Common myeloid progenitor, CD34-positive (primary cell): Measurements from ENCODE around the gene PINK1.
"Not testable (repeated sequence)": the region's sequence is repeated elsewhere in the genome, so short reads cannot be mapped to it uniquely, and the experiment has no call there.

ENCODE experiments used
- CTCF ChIA-PET: fragments of 350-600 bp; sonication (Branson Sonifier 250); formaldehyde crosslinking; loops from one replicate; lab custom pipeline; 2021; ENCODE audit warnings: antibody characterized with exemption; lab: Charles Lee
- POLR2A ChIA-PET: fragments of 350-600 bp; sonication (Branson Sonifier 250); formaldehyde crosslinking; loops from one replicate; lab custom pipeline; 2021; ENCODE audit warnings: antibody characterized with exemption; lab: Charles Lee
- DNase-seq, 3 donors: peaks; one replicate each; pipeline versions ENCODE4 v3.0.0 to v3.0.0-alpha.2; 2013
- H3K27ac ChIP-seq, 2 experiments: 1 replicate in 1 of 2; 2 replicates in 1 of 2; pipeline ENCODE4 v1.7.0; 2013; ENCODE audit warnings: inconsistent platforms in 2 of 2, low read length in 2 of 2, mild to moderate bottlenecking in 2 of 2, low read depth in 1 of 2, moderate library complexity in 1 of 2; ENCODE audit not compliant: severe bottlenecking in 2 of 2, insufficient read depth in 1 of 2, poor library complexity in 1 of 2
- H3K27me3 ChIP-seq, 5 experiments: replicated peaks in 2 of 5; 1 replicate in 3 of 5; 2 replicates in 2 of 5; pipeline versions ENCODE4 v1.6.1 to v1.7.0; 2013; ENCODE audit warnings: low read length in 4 of 5, mild to moderate bottlenecking in 2 of 5, moderate library complexity in 2 of 5, inconsistent platforms in 1 of 5; ENCODE audit not compliant: insufficient read depth in 5 of 5, control insufficient read depth in 4 of 5
- H3K36me3 ChIP-seq, 4 experiments: 1 replicate in 2 of 4; 2 replicates in 2 of 4; pipeline versions ENCODE4 v1.6.1 to v1.7.0; 2013; ENCODE audit warnings: low read length in 3 of 4, control low read depth in 1 of 4, mild to moderate bottlenecking in 1 of 4; ENCODE audit not compliant: control insufficient read depth in 4 of 4, insufficient read depth in 4 of 4
- H3K4me1 ChIP-seq, 4 experiments: 1 replicate in 3 of 4; 2 replicates in 1 of 4; pipeline versions ENCODE4 v1.6.1 to v1.7.1; 2013; ENCODE audit warnings: low read length in 3 of 4, mild to moderate bottlenecking in 3 of 4, control low read depth in 1 of 4, inconsistent platforms in 1 of 4, moderate library complexity in 1 of 4; ENCODE audit not compliant: control insufficient read depth in 4 of 4, insufficient read depth in 4 of 4; ENCODE audit errors: control extremely low read depth in 1 of 4
- H3K4me3 ChIP-seq, 7 experiments: 1 replicate in 4 of 7; 2 replicates in 3 of 7; pipeline versions ENCODE4 v1.5.1 to v1.7.0; 2013; ENCODE audit warnings: mild to moderate bottlenecking in 7 of 7, low read length in 6 of 7, moderate library complexity in 6 of 7, inconsistent platforms in 2 of 7, low read depth in 2 of 7, control low read depth in 1 of 7; ENCODE audit not compliant: insufficient read depth in 4 of 7, control insufficient read depth in 1 of 7; ENCODE audit errors: extremely low read depth in 1 of 7
- H3K9me3 ChIP-seq, 5 experiments: 1 replicate in 4 of 5; 2 replicates in 1 of 5; pipeline versions ENCODE4 v1.6.1 to v1.7.1; 2013; ENCODE audit warnings: low read length in 4 of 5, mild to moderate bottlenecking in 2 of 5, inconsistent platforms in 1 of 5, low read depth in 1 of 5, moderate library complexity in 1 of 5; ENCODE audit not compliant: control insufficient read depth in 4 of 5, insufficient read depth in 2 of 5; ENCODE audit errors: control extremely low read depth in 1 of 5
- WGBS: methylation state at CpG from one replicate; pipeline ENCODE4 v1.1.5; 2013; ENCODE audit not compliant: insufficient coverage; 5-methylcytosine and 5-hydroxymethylcytosine counted together

Gene PINK1

DNA sequence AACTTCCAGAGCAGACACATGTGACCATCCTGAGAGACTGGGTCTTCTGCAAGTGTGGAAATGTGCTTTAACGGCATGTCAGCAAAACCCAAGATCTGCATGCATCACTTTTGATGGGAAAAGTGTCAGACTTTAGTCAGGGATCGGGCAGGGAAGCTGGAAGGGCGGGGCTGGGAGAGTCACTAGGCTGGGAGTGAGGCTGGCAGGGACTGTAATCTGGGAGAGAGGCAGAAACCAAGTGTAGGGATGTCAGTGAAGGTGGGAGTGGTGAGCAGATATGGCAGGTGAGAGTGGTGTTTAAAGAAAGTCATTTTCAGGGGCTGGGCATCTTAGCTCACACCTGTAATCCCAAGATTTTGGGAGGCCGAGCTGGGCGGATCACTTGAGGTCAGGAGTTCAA is 33.1 kb upstream of the PINK1 start:
- H3K4me1 ChIP-seq, result peaks cover 10 to 32% (median 24%) of the 10 kb centered on the region in 4 experiments
- no peak overlapping the region for H3K4me3 ChIP-seq
- no peaks in the 10 kb centered on the region for H3K36me3 ChIP-seq
- H3K9me3 ChIP-seq, result peaks cover 0 to 3% (median 0%) of the 10 kb centered on the region in 5 experiments
- no peaks in the 10 kb centered on the region for H3K27me3 ChIP-seq
- ChIA-PET CTCF (interaction anchor here (1.1 kb wide), 1 partner anchor 12 kb away, joined by 3 read pairs; the partner anchor contains the start of gene CDA), POLR2A (no interaction called here)
- 90% methylated on average over 5 of the region's 5 CpGs for WGBS
- no peak overlapping the region for H3K27ac ChIP-seq
- no peak for DNase-seq

DNA sequence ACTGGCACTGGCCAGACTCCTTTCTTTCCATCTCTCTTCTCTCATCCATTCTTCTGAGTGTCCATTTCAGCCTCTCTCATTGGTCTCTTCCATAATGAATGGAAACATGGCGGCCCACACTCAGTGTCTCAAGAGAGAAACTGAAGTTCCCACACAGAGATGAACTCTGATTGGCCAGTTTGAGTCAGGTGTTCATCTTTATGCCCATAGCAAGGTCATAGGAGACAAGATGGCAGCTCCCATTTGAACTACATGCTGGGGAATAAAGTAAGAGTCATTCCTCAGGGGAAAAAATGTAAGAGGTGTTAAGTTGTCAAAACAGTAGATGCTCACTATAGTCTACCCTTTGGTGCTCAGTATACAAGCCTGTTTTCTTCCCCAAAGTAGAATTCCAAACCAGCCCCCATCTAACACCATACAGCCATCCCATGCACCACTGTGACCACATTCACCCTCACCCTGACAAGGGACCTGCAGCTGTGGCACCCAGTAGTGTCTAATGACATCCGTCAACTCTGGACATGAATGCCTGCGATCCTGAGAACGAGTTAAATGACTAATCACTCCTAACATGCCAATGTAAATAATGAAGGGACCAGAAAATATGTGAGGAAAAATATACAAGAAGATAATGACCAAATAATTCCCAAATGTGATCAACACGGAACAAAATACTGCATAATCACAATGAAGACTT is 32.0 kb upstream of the PINK1 start:
- Histone ChIP-seq H3K4me1 (peaks cover 10 to 32% (median 24%) of the 10 kb centered on the region in 4 experiments), H3K36me3 (no peaks in the 10 kb centered on the region), H3K4me3 (no peak overlapping the region), H3K9me3 (peaks cover 0 to 3% (median 0%) of the 10 kb centered on the region in 5 experiments), H3K27me3 (no peaks in the 10 kb centered on the region), H3K27ac (no peak overlapping the region)
- ChIA-PET CTCF (interaction anchor here (1.1 kb wide), 1 partner anchor 13 kb away, joined by 3 read pairs; the partner anchor contains the start of gene CDA), POLR2A (no interaction called here)
- WGBS, result 100% methylated on average over 2 of the region's 5 CpGs
- no peak for DNase-seq

- Histone ChIP-seq H3K27me3 (no peaks in the 10 kb centered on the region), H3K4me3 (no peak overlapping the region), H3K27ac (no peak overlapping the region), H3K36me3 (no peaks in the 10 kb centered on the region), H3K4me1 (peaks cover 3 to 19% (median 10%) of the 10 kb centered on the region in 4 experiments), H3K9me3 (peaks cover 0 to 3% (median 0%) of the 10 kb centered on the region in 5 experiments)
- 100% methylated on average over 1 of the region's 4 CpGs for WGBS
- no peak for DNase-seq
- ChIA-PET POLR2A (no interaction called here), CTCF (no interaction called here)
Observed at GRCh38 chr1:20602851-20603450, 30.3 kb upstream of the PINK1 start.

DNA sequence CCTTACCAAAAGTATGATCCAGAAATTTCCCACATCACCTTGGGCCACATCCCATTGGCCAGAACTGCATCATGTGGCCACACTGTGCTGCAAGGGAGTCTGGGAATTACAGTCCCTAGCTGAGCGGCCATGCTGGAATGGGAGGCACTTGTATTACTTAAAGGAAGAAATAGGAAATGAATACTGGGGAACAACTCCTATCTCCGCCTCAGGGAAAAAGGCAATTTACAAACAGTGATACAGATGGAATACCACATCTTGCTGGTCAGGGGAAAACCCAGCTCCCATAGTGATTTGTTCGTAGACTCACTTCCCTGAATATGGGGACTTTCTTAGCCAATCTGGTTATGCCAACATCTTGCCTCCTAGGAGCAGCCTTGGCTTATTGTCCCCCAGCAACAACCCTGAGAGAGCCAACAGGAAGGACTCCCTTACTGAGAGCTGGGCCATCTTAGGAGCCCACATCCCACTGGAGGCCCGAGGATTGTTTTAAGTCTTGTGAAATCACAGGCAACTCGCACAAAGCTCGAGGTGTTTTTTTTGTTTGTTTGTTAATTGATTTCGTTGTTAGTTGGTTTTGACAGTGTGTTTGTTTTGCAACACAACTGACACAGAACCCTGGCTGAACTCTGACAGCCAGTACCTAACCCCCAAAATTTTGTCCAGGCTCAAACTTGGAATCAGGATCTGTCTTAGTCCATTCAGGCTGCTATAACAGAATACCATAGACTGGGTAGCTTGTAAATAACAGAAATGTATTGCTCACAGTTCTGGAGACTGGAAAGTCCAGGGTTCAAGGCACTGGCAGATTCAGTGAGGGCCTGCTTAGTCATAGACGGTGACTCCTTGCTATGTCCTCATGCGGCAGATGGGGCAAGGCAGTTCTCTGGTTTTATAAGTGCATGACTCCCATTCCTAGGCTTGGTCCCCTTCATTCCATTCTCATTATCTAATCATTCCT is 29.5 kb upstream of the PINK1 start:
- Histone ChIP-seq H3K4me3 (no peak overlapping the region), H3K9me3 (peaks cover 0 to 3% (median 0%) of the 10 kb centered on the region in 5 experiments), H3K27ac (no peak overlapping the region), H3K36me3 (no peaks in the 10 kb centered on the region), H3K4me1 (peaks cover 0 to 13% (median 4%) of the 10 kb centered on the region in 4 experiments), H3K27me3 (no peaks in the 10 kb centered on the region)
- ChIA-PET CTCF (no interaction called here), POLR2A (interaction anchor here (0.5 kb wide), 1 partner anchor 193 kb away, joined by 3 read pairs; no protein-coding TSS in a partner anchor)
- WGBS, result 100% methylated on average over 7 of the region's 9 CpGs
- DNase-seq, result no peak

DNA sequence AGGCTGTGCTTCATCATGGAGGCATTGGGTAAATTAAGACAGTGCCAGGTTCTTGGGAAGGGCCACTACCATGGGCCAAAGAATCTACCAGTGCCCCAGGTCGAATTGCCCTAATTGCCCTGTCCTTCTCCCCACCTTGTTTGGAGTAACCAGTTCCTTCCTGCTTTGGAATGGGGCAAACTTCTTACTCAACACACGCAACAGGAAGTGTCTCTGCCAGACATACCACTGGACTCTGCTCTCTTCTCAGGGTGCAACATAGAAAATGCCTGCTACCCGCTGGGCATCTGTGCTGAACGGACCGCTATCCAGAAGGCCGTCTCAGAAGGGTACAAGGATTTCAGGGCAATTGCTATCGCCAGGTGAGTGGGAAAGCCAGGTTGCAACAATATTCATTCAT is 28.6 kb upstream of the PINK1 start:
- CTCF ChIA-PET, result no interaction called here
- H3K4me3 ChIP-seq, result no peak overlapping the region
- POLR2A ChIA-PET, result no interaction called here
- H3K27ac ChIP-seq, result no peak overlapping the region
- H3K36me3 ChIP-seq, result no peaks in the 10 kb centered on the region
- no peak for DNase-seq
- H3K27me3 ChIP-seq, result no peaks in the 10 kb centered on the region
- H3K4me1 ChIP-seq, result peaks cover 0 to 13% (median 4%) of the 10 kb centered on the region in 4 experiments
- WGBS, result 83% methylated on average over 7 of the region's 7 CpGs
- peaks cover 0 to 3% (median 0%) of the 10 kb centered on the region in 5 experiments for H3K9me3 ChIP-seq

DNA sequence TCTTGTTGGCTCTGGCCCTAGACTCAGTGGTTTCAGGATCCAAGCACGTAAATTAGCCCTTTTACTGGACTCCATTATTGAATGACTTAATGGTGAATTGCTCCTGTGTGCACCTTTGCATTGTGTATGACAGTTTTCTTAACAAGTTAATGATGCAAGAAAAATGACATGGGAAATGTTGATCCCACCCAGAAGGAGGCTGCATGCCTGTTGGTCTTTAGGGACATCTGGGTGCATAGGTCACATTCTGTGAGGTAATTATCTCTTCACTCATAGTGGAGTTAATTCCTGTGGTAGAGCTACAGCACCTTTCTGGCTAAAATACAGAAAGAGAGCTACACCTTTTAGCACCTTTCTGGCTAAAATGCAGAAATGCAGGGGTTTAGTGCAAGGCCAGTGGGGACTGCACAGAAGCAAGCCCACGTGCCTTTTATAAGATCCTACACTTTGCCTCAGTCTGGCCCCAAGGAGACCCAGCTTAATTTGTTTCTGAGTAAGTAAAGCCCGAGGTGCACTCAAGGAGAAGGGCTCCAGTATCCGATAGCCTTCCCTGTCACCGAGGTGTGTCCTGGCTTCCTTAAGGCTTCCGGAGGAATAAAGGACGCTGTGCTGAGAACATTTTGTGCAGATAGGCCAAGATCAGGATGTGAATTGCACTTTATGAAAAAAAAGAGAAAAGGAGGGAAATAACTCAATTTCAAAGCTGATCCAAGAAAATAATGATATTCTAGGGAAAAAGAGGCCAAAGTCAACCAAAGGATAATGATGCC is 26.3 kb upstream of the PINK1 start:
- H3K36me3 ChIP-seq, H3K27me3 ChIP-seq, CTCF ChIA-PET, H3K9me3 ChIP-seq, POLR2A ChIA-PET, H3K27ac ChIP-seq, H3K4me1 ChIP-seq, H3K4me3 ChIP-seq, DNase-seq: not testable (repeated sequence)
- 94% methylated on average over 3 of the region's 7 CpGs for WGBS
